IMR-90 (cell line): ENCODE measurements around the gene CYS1. TPM values are rescaled to one million over a fixed set of nuclear protein-coding genes. Genes with fewer than 3 reads are reported as not detected.

ENCODE experiments used
- ATAC-seq: fragments of 200-7000 bp; cut with Tn5 transposase; 2 replicates; pipeline ENCODE4 v1.9.1; 2020; ENCODE audit warnings: low read depth, mild to moderate bottlenecking, moderate library complexity
- BruUV-seq: library from RNA; stranded (reverse); fragments of 400-500 nt; replicated peaks from 2 replicates; lab custom pipeline; 2021; lab: Mats Ljungman, UMichigan
- CTCF ChIA-PET: fragments of 300-600 bp; formaldehyde crosslinking; extraction: SDS; loops from one replicate; lab custom pipeline; 2021; ENCODE audit warnings: antibody characterized with exemption; lab: Yijun Ruan, JAX
- POLR2A ChIA-PET: fragments of 300-600 bp; sonication (Branson Sonifier 250); formaldehyde crosslinking; loops from one replicate; lab custom pipeline; 2022; ENCODE audit warnings: antibody characterized with exemption; ENCODE audit not compliant: unreplicated experiment; lab: Charles Lee
- DNase-seq: peaks from one replicate; pipeline ENCODE4 v3.0.0; 2013
- H2AFZ ChIP-seq: replicated peaks from 2 replicates; pipeline ENCODE3; 2013; ENCODE audit warnings: low read length, mild to moderate bottlenecking; ENCODE audit not compliant: poor library complexity
- H2AK5ac ChIP-seq: 2 replicates; pipeline ENCODE4 v1.6.1; 2013; ENCODE audit warnings: low read depth, low read length, inconsistent platforms
- H2AK9ac ChIP-seq: replicated peaks from 2 replicates; pipeline ENCODE3; 2013; ENCODE audit warnings: mild to moderate bottlenecking, low read depth, low read length, moderate library complexity; ENCODE audit not compliant: poor library complexity
- H2BK120ac ChIP-seq: 2 replicates; pipeline ENCODE4 v1.6.1; 2013; ENCODE audit warnings: low read depth, low read length, inconsistent platforms
- H2BK15ac ChIP-seq: 3 replicates; pipeline ENCODE4 v1.6.1; 2013; ENCODE audit warnings: low read depth, low read length, inconsistent platforms
- H2BK20ac ChIP-seq: 2 replicates; pipeline ENCODE4 v1.6.1; 2013; ENCODE audit warnings: low read depth, mild to moderate bottlenecking, inconsistent platforms, low read length, moderate library complexity
- H2BK5ac ChIP-seq: 2 replicates; pipeline ENCODE4 v1.6.1; 2013; ENCODE audit warnings: mild to moderate bottlenecking, low read depth, low read length, inconsistent platforms; ENCODE audit not compliant: poor library complexity, severe bottlenecking
- H3K14ac ChIP-seq: replicated peaks from 2 replicates; pipeline ENCODE4 v1.6.1; 2013; ENCODE audit warnings: low read depth, low read length, inconsistent platforms
- H3K18ac ChIP-seq: 2 replicates; pipeline ENCODE4 v1.6.1; 2013; ENCODE audit warnings: low read depth, low read length, control low read depth
- H3K23ac ChIP-seq: 2 replicates; pipeline ENCODE4 v1.6.1; 2013; ENCODE audit warnings: low read depth, low read length, inconsistent platforms
- H3K27ac ChIP-seq: 2 replicates; pipeline ENCODE4 v1.5.1; 2013; ENCODE audit warnings: mild to moderate bottlenecking, control low read depth, low read length; ENCODE audit not compliant: insufficient read depth
- H3K27me3 ChIP-seq: 2 replicates; pipeline ENCODE4 v1.6.1; 2013; ENCODE audit warnings: low read length; ENCODE audit not compliant: control insufficient read depth, insufficient read depth
- H3K36me3 ChIP-seq: 2 replicates; pipeline ENCODE4 v1.6.1; 2013; ENCODE audit warnings: low read length, mixed read lengths; ENCODE audit not compliant: control insufficient read depth, insufficient read depth
- H3K4ac ChIP-seq: 2 replicates; pipeline ENCODE4 v1.6.1; 2013; ENCODE audit warnings: low read depth, low read length, inconsistent platforms
- H3K4me1 ChIP-seq: 2 replicates; pipeline ENCODE4 v1.6.1; 2013; ENCODE audit warnings: low read length, mixed read lengths; ENCODE audit not compliant: control insufficient read depth, insufficient read depth
- H3K4me2 ChIP-seq: 2 replicates; pipeline ENCODE4 v1.6.1; 2013; ENCODE audit warnings: low read depth, mild to moderate bottlenecking, control low read depth, low read length, moderate library complexity
- H3K4me3 ChIP-seq: 2 replicates; pipeline ENCODE4 v1.5.1; 2013; ENCODE audit warnings: low read depth, mild to moderate bottlenecking, control low read depth, low read length, moderate library complexity; ENCODE audit not compliant: insufficient read depth
- H3K56ac ChIP-seq: 2 replicates; pipeline ENCODE4 v1.6.1; 2013; ENCODE audit warnings: low read length, inconsistent platforms; ENCODE audit not compliant: insufficient read depth; ENCODE audit errors: extremely low read depth
- H3K79me1 ChIP-seq, 2 experiments: 2 replicates each; pipeline ENCODE4 v1.6.1; 2013; ENCODE audit warnings: low read length in 2 of 2, inconsistent platforms in 1 of 2, low read depth in 1 of 2
- H3K9ac ChIP-seq: 2 replicates; pipeline ENCODE4 v1.6.1; 2013; ENCODE audit warnings: low read depth, low read length, control low read depth
- H3K9me1 ChIP-seq: 2 replicates; pipeline ENCODE4 v1.6.1; 2013; ENCODE audit warnings: low read length, inconsistent platforms; ENCODE audit not compliant: insufficient read depth
- H3K9me3 ChIP-seq: 2 replicates; pipeline ENCODE4 v1.6.1; 2013; ENCODE audit warnings: low read length; ENCODE audit not compliant: control insufficient read depth, insufficient read depth
- H4K20me1 ChIP-seq: 2 replicates; pipeline ENCODE4 v1.6.1; 2013; ENCODE audit warnings: low read length, inconsistent platforms; ENCODE audit not compliant: insufficient read depth
- H4K5ac ChIP-seq: 2 replicates; pipeline ENCODE4 v1.6.1; 2013; ENCODE audit warnings: mild to moderate bottlenecking, low read depth, low read length, control low read depth
- H4K8ac ChIP-seq, 2 experiments: 2 replicates each; pipeline ENCODE4 v1.6.1; 2013; ENCODE audit warnings: low read depth in 2 of 2, low read length in 2 of 2, control low read depth in 1 of 2, inconsistent platforms in 1 of 2
- H4K91ac ChIP-seq: 2 replicates; pipeline ENCODE4 v1.6.1; 2013; ENCODE audit warnings: low read depth, low read length, inconsistent platforms; ENCODE audit not compliant: insufficient read depth
- BHLHE40 ChIP-seq: fragments of 150-350 bp; IDR thresholded peaks from 2 replicates; pipeline ENCODE4 v1.6.1; 2016; ENCODE audit warnings: mild to moderate bottlenecking, low read depth, low read length
- MAFK ChIP-seq: IDR thresholded peaks from 2 replicates; pipeline ENCODE4 v1.6.1; 2012; ENCODE audit warnings: low read depth, low read length, improper control_type of control experiment
- SMC3 ChIP-seq: fragments of 150-350 bp; IDR thresholded peaks from 2 replicates; pipeline ENCODE4 v1.6.1; 2016; ENCODE audit warnings: low read depth, mild to moderate bottlenecking, antibody characterized with exemption, low read length, moderate library complexity
- USF2 ChIP-seq: fragments of 150-350 bp; IDR thresholded peaks from 2 replicates; pipeline ENCODE4 v1.6.1; 2017; ENCODE audit warnings: mild to moderate bottlenecking, antibody characterized with exemption, low read length, low read depth
- WGBS, 2 experiments: methylation state at CpG; one replicate each; pipeline versions ENCODE4 v1.1.5 to v1.1.7; 2013; ENCODE audit warnings: missing lambda C conversion rate in 2 of 2; ENCODE audit not compliant: insufficient read length in 1 of 2; ENCODE audit errors: extremely low coverage in 2 of 2; 5-methylcytosine and 5-hydroxymethylcytosine counted together
- dilution Hi-C: fragments of 300-500 bp; cut with HindIII; formaldehyde crosslinking; loops from one replicate; pipeline ENCODE4 v1.14.3; 2018; ENCODE audit warnings: low sequenced_read_pairs; ENCODE audit not compliant: unreplicated experiment
- in situ Hi-C: fragments of 300-500 bp; cut with MboI; formaldehyde crosslinking; loops from 3 replicates; pipeline ENCODE4 v1.14.3; 2019; ENCODE audit warnings: low sequenced_read_pairs, inconsistent platforms, mixed read lengths
- intact Hi-C: fragments of 100-400 bp; cut with micrococcal nuclease; formaldehyde crosslinking; loops from 2 replicates; pipeline ENCODE4 v1.10.0; 2022
- polyA plus RNA-seq, 3 experiments: library from polyadenylated mRNA; depleted of rRNA; stranded (reverse); fragments of >200 nt; gene quantifications; 2 replicates each; pipeline ENCODE4 v1.2.3, GENCODE V29; 2012; ENCODE audit warnings: low replicate concordance in 1 of 3
- total RNA-seq: library from RNA; depleted of rRNA; stranded (reverse); fragments of >200 nt; gene quantifications from 2 replicates; pipeline ENCODE4 v1.2.3, GENCODE V29; 2012

Gene CYS1
- total and polyA plus RNA-seq, 2 of the 4 experiments (the other 2 are of a cell fraction), result under 0.01 to 0.12 TPM

GRCh38 chr2:10030311-10030736 lies 49.9 kb downstream of the CYS1 start:
- Histone ChIP-seq H4K91ac (no peak overlapping the region), H2BK120ac (no peak overlapping the region), H3K4me1 (no peaks in the 10 kb centered on the region; the same call in 1 of the 2 replicates), H3K27ac (no peak overlapping the region), H3K14ac (no peak overlapping the region), H2BK15ac (no peak overlapping the region), H3K36me3 (no peaks in the 10 kb centered on the region), H4K8ac (no peak overlapping the region), H3K23ac (no peak overlapping the region), H2AFZ (peak overlapping the region; percentile 33), H4K5ac (no peak overlapping the region), H3K4me3 (no peak overlapping the region), H3K9ac (no peak overlapping the region), H4K20me1 (no peaks in the 10 kb centered on the region), H3K9me1 (no peaks in the 10 kb centered on the region; the same call in 1 of the 2 replicates), H2BK5ac (no peak overlapping the region), H3K27me3 (no peaks in the 10 kb centered on the region), H3K79me1 (no peaks in the 10 kb centered on the region), H2BK20ac (no peak overlapping the region), H3K56ac (no peak overlapping the region), H3K4me2 (no peak overlapping the region), H3K9me3 (peaks cover 2% of the 10 kb centered on the region; the same call in 1 of the 2 replicates), H3K18ac (no peak overlapping the region), H2AK5ac (no peak overlapping the region), H3K4ac (no peak overlapping the region), H2AK9ac (peak overlapping the region; percentile 1)
- no TSS peak for BruUV-seq
- ATAC-seq (no peak), DNase-seq (no peak)
- CTCF ChIA-PET, result no interaction called here
- WGBS, 2 experiments, result 49% methylated on average over 6 of the region's 9 CpGs; no CpG with 5 or more reads in 1 of the 2 experiments
- dilution Hi-C loops (no loop called here), in situ Hi-C loops (no loop called here), intact Hi-C loops (no loop called here)
- TF ChIP-seq SMC3, result no peak
- no peak for TF ChIP-seq MAFK
- TF ChIP-seq BHLHE40, result no peak
- TF ChIP-seq USF2, result 0 out of 2 replicates have a peak, but pooled peaks have one; percentile 9
- POLR2A ChIA-PET, result no interaction called here
